Activated naive CD8-positive, alpha-beta T cell treated with anti-CD3 and anti-CD28 coated beads, Interleukin-2, amount 50 U/mL, for 24 hours (primary cell): ENCODE results near the gene FAM13A.
"Not testable (repeated sequence)": the region's sequence is repeated elsewhere in the genome, so short reads cannot be mapped to it uniquely, and the experiment has no call there.

Experiments used
- ATAC-seq: fragments of 150-1000 bp; cut with Tn5 transposase; one replicate; pipeline ENCODE4 v1.10.0; 2021
- DNase-seq: peaks from one replicate; pipeline ENCODE4 v3.0.0; 2021
- H3K27ac Mint-ChIP-seq: one replicate; pipeline ENCODE4 v1.8.0; 2021; ENCODE audit warnings: mild to moderate bottlenecking, mixed read lengths
- H3K27me3 Mint-ChIP-seq: one replicate; pipeline ENCODE4 v1.8.0; 2021; ENCODE audit warnings: mixed read lengths
- H3K36me3 Mint-ChIP-seq: one replicate; pipeline ENCODE4 v1.8.0; 2021; ENCODE audit warnings: low read depth, mixed read lengths
- H3K4me1 Mint-ChIP-seq: one replicate; pipeline ENCODE4 v1.8.0; 2021; ENCODE audit warnings: mixed read lengths
- H3K4me3 Mint-ChIP-seq: one replicate; pipeline ENCODE4 v1.8.0; 2021; ENCODE audit warnings: mild to moderate bottlenecking, moderate library complexity, mixed read lengths
- H3K9me3 Mint-ChIP-seq: one replicate; pipeline ENCODE4 v1.8.0; 2021; ENCODE audit warnings: mixed read lengths

Gene FAM13A

GRCh38 chr4:88860586-88860985, 196.4 kb downstream of the FAM13A start:
- Mint-ChIP-seq H3K27me3 (no peaks in the 10 kb centered on the region), H3K36me3 (no peaks in the 10 kb centered on the region), H3K9me3 (no peaks in the 10 kb centered on the region), H3K4me1 (peaks cover 2% of the 10 kb centered on the region), H3K4me3 (no peak overlapping the region), H3K27ac (no peak overlapping the region)
- ATAC-seq (no peak), DNase-seq (no peak)

GRCh38 chr4:88859191-88859812, 197.7 kb downstream of the FAM13A start:
- H3K9me3 Mint-ChIP-seq: no peaks in the 10 kb centered on the region
- no peak overlapping the region for H3K4me3 Mint-ChIP-seq
- H3K27me3 Mint-ChIP-seq: no peaks in the 10 kb centered on the region
- ATAC-seq (no peak), DNase-seq (no peak)
- H3K4me1 Mint-ChIP-seq: peaks cover 2% of the 10 kb centered on the region
- H3K36me3 Mint-ChIP-seq: no peaks in the 10 kb centered on the region
- H3K27ac Mint-ChIP-seq: no peak overlapping the region

- no peak for ATAC-seq
- H3K4me3 Mint-ChIP-seq: no peak overlapping the region
- no peaks in the 10 kb centered on the region for H3K27me3 Mint-ChIP-seq
- no peaks in the 10 kb centered on the region for H3K9me3 Mint-ChIP-seq
- H3K4me1 Mint-ChIP-seq: peaks cover 2% of the 10 kb centered on the region
- H3K36me3 Mint-ChIP-seq: no peaks in the 10 kb centered on the region
- DNase-seq: no peak
- H3K27ac Mint-ChIP-seq: no peak overlapping the region
Measured at GRCh38 chr4:88858752-88859151, 198.2 kb downstream of the FAM13A start.

- Mint-ChIP-seq H3K27ac (no peak overlapping the region), H3K4me1 (peaks cover 2% of the 10 kb centered on the region), H3K27me3 (no peaks in the 10 kb centered on the region), H3K9me3 (no peaks in the 10 kb centered on the region), H3K36me3 (no peaks in the 10 kb centered on the region), H3K4me3 (no peak overlapping the region)
- no peak for DNase-seq
- no peak for ATAC-seq
Measured at GRCh38 chr4:88857588-88857987, 199.4 kb downstream of the FAM13A start.

DNA sequence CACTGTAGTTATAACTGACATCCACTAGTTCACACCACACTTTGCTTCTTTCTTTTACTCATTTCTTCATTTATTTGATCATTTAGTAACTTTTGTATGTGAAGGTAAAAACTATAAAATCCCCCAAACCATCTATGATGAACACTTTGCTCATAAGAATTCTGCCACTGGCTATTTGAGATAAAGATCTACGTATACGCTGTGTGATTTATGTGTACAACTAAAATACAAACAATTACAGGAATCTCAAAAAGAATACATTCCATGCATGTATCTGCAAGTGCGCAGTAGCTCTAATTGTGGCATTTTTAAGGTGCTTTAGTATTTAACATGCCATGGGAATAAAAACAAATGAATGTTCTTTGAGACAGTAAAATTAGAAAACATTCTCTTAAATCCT, 202.5 kb downstream of the FAM13A start:
- ATAC-seq (no peak), DNase-seq (no peak)
- H3K4me3 Mint-ChIP-seq: no peak overlapping the region
- H3K36me3 Mint-ChIP-seq: no peaks in the 10 kb centered on the region
- no peaks in the 10 kb centered on the region for H3K27me3 Mint-ChIP-seq
- H3K9me3 Mint-ChIP-seq: no peaks in the 10 kb centered on the region
- peaks cover 2% of the 10 kb centered on the region for H3K4me1 Mint-ChIP-seq
- H3K27ac Mint-ChIP-seq: no peak overlapping the region

DNA sequence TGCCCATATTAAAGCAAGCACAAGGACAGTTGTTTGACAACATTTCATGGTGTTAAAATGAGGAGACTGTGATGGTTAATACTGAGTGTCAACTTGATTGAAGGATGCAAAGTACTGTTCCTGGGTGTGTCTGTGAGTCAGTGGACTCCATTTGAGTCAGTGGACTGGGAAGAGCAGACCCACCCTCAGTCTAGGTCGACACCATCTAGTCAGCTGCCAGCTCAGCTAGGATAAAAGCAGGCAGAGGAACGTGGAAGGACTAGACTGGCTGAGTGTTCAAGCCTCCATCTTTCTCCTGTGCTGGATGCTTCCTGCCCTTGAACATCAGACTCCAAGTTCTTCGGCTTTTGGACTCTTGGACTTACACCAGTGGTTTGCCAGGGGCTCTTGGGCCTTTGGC, 203.4 kb downstream of the FAM13A start:
- ATAC-seq, H3K4me3 Mint-ChIP-seq, H3K4me1 Mint-ChIP-seq, DNase-seq, H3K9me3 Mint-ChIP-seq, H3K27me3 Mint-ChIP-seq, H3K36me3 Mint-ChIP-seq, H3K27ac Mint-ChIP-seq: not testable (repeated sequence)

DNA sequence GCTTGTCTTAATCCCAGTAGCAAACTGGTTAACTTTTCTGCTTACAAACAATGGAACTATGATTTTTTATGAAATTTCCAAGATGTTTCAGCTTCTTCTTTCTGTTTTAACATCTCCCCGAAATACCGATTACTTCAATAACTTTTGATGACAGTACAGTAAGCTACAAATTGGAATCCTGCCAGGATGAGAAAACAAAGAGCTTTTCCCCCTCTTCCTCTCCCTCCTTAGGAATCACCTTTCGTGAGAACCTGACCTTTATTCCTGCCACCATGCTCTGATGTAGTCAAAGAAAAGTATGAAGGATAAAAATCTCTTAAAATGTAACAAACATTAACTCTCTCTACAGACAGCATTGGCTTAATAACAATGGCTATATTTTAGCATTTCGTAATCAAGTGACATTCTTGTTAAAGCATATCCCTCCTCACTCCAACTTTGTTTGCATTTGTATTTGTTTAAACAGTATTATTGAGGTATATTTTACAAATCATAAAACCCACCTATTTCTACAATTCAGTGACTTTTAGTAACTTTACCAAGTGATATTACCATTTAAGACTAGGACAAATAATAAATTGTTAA, 210.7 kb downstream of the FAM13A start:
- ATAC-seq: no peak
- H3K27ac Mint-ChIP-seq: no peak overlapping the region
- DNase-seq: no peak
- no peaks in the 10 kb centered on the region for H3K36me3 Mint-ChIP-seq
- H3K27me3 Mint-ChIP-seq: no peaks in the 10 kb centered on the region
- no peaks in the 10 kb centered on the region for H3K4me1 Mint-ChIP-seq
- no peaks in the 10 kb centered on the region for H3K9me3 Mint-ChIP-seq
- no peak overlapping the region for H3K4me3 Mint-ChIP-seq

- Mint-ChIP-seq H3K27me3 (peaks cover 1% of the 10 kb centered on the region), H3K9me3 (no peaks in the 10 kb centered on the region), H3K27ac (no peak overlapping the region), H3K4me3 (no peak overlapping the region), H3K36me3 (no peaks in the 10 kb centered on the region), H3K4me1 (no peaks in the 10 kb centered on the region)
- ATAC-seq (no peak), DNase-seq (no peak)
Measured at GRCh38 chr4:88843067-88843685, 213.8 kb downstream of the FAM13A start.

DNA sequence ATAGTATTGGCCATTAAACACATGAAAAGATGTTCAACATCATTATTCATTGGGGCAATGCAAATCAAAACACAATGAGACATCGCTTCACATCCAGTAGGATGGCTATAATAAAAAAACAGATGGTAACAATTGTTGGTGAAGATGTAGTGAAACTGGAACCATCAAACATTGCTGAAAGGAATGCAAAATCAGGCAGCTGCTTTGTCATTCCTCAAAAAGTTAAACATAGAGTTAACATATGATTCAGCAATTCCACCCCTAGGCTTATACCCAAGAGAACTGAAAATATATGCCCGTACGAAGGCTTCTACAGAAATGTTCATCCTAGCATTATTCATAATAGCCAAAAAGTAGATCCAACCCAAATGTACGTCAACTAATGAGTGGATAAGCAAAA, 215.3 kb downstream of the FAM13A start:
- ATAC-seq (no peak), DNase-seq (no peak)
- H3K4me3 Mint-ChIP-seq: no peak overlapping the region
- no peaks in the 10 kb centered on the region for H3K9me3 Mint-ChIP-seq
- H3K36me3 Mint-ChIP-seq: no peaks in the 10 kb centered on the region
- no peak overlapping the region for H3K27ac Mint-ChIP-seq
- H3K27me3 Mint-ChIP-seq: peaks cover 1% of the 10 kb centered on the region
- no peaks in the 10 kb centered on the region for H3K4me1 Mint-ChIP-seq

- no peak overlapping the region for H3K27ac Mint-ChIP-seq
- no peak overlapping the region for H3K4me3 Mint-ChIP-seq
- ATAC-seq: no peak
- H3K27me3 Mint-ChIP-seq: peaks cover 1% of the 10 kb centered on the region
- no peaks in the 10 kb centered on the region for H3K9me3 Mint-ChIP-seq
- no peaks in the 10 kb centered on the region for H3K36me3 Mint-ChIP-seq
- H3K4me1 Mint-ChIP-seq: no peaks in the 10 kb centered on the region
- DNase-seq: no peak
Measured at GRCh38 chr4:88836216-88836615, 220.8 kb downstream of the FAM13A start.

DNA sequence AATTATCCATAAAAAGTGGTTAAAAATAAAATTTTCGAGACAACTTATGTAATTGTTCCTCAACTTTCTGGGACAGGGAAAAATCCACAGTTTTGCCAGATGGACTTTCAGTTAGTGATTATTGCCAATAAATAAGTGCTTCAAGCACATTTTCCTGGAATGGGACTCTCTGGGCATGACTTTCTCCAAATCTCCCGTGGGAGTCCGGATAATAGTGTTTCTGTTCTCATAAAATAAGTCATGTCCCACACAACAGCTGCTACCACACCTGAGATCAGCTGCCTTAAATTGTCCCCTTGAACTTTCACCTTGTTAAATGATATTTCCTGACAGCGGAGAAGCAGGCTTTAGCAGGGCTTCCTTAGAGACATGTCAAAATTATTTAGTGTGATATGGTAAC, 226.0 kb downstream of the FAM13A start:
- H3K4me3 Mint-ChIP-seq: no peak overlapping the region
- ATAC-seq (no peak), DNase-seq (no peak)
- H3K4me1 Mint-ChIP-seq: no peaks in the 10 kb centered on the region
- peaks cover 4% of the 10 kb centered on the region for H3K27me3 Mint-ChIP-seq
- no peaks in the 10 kb centered on the region for H3K9me3 Mint-ChIP-seq
- H3K36me3 Mint-ChIP-seq: no peaks in the 10 kb centered on the region
- no peak overlapping the region for H3K27ac Mint-ChIP-seq

- Mint-ChIP-seq H3K4me1 (no peaks in the 10 kb centered on the region), H3K27me3 (peaks cover 4% of the 10 kb centered on the region), H3K9me3 (no peaks in the 10 kb centered on the region), H3K4me3 (no peak overlapping the region), H3K27ac (no peak overlapping the region), H3K36me3 (no peaks in the 10 kb centered on the region)
- DNase-seq: no peak
- ATAC-seq: no peak
Measured at GRCh38 chr4:88830598-88830997, 226.4 kb downstream of the FAM13A start.

- peaks cover 4% of the 10 kb centered on the region for H3K27me3 Mint-ChIP-seq
- H3K4me1 Mint-ChIP-seq: no peaks in the 10 kb centered on the region
- no peaks in the 10 kb centered on the region for H3K9me3 Mint-ChIP-seq
- no peak overlapping the region for H3K4me3 Mint-ChIP-seq
- ATAC-seq (no peak), DNase-seq (no peak)
- no peaks in the 10 kb centered on the region for H3K36me3 Mint-ChIP-seq
- H3K27ac Mint-ChIP-seq: no peak overlapping the region
Measured at GRCh38 chr4:88828842-88829571, 228.0 kb downstream of the FAM13A start.

- ATAC-seq (no peak), DNase-seq (no peak)
- Mint-ChIP-seq H3K4me1 (peaks cover 13% of the 10 kb centered on the region), H3K36me3 (no peaks in the 10 kb centered on the region), H3K9me3 (no peaks in the 10 kb centered on the region), H3K27ac (no peak overlapping the region), H3K27me3 (peaks cover 4% of the 10 kb centered on the region), H3K4me3 (no peak overlapping the region)
Measured at GRCh38 chr4:88827442-88827841, 229.5 kb downstream of the FAM13A start.

- Mint-ChIP-seq H3K4me1 (peaks cover 16% of the 10 kb centered on the region), H3K9me3 (no peaks in the 10 kb centered on the region), H3K4me3 (no peak overlapping the region), H3K27me3 (peaks cover 4% of the 10 kb centered on the region), H3K36me3 (no peaks in the 10 kb centered on the region), H3K27ac (no peak overlapping the region)
- DNase-seq (no peak), ATAC-seq (no peak)
Measured at GRCh38 chr4:88826771-88827170, 230.2 kb downstream of the FAM13A start.
